T1000 (cell line): Measurements from ENCODE around the gene FAM174B.

ENCODE experiments used
- DNase-seq: peaks from one replicate; lab custom pipeline; 2025; ENCODE audit warnings: mixed read lengths; lab: John Stamatoyannopoulos, UW

The FAM174B gene

DNA sequence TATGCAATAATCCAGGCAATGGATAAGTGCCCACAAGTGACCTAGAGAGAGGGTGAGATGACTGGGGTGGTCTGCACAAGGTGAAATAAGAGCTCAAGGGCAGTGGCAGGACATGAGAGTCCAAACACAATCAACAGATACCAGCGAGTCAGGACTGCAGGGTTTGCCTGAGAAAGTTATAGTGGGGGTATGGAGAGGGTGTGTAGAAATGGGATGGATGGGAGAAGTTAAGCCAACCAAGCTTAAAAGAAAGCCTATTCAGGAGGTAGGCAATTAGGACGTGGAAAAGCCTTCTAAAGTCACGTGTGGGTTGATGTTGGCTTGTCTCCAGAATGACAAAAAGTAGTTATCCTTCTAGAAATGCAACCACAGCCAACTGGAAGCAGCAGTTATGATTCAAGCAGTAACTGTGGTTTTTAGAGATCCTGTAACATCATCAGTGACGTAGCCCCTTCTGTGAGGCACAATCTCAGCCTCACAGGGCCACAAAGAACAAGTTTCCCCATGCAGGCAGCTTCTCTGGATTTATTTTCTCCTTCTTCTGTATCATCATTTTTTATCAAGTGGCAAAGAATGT lies 56.1 kb downstream of the FAM174B start:
- no peak for DNase-seq

GRCh38 chr15:92597548-92597947 lies 58.0 kb downstream of the FAM174B start:
- no peak for DNase-seq

GRCh38 chr15:92596623-92597022 lies 59.0 kb downstream of the FAM174B start:
- no peak for DNase-seq

GRCh38 chr15:92595506-92596381 lies 59.8 kb downstream of the FAM174B start:
- DNase-seq, result no peak

- DNase-seq, result no peak
These were observed 64.3 kb downstream of the FAM174B start for GRCh38 chr15:92591275-92591674.

GRCh38 chr15:92586966-92587365 lies 68.6 kb downstream of the FAM174B start:
- no peak for DNase-seq

DNA sequence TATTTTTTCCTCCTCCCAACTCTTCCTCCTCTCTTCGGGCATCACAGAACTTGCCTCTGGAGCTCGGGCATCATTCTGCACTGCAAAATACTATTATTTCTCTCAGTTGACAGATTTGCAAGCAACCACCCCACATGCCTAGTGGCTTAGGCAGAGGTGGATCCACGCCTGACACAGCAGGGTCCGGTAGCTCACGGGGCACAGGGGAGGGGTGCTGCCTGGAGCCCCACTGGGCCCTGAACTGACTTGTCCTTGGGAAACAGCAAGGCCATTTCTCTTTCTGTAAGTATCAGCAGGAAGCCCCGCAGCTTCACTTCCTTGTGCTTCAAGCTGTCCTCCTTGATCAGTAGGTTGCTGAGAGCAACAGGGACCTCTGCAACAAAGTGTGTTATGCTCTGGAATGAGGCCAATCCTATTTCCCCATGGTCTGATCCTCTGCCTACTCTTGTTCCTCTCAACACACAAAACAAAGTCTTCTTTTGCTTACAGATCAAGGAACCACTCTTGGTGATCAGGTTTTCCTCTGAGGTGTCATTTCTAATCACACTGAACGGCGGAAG lies 69.1 kb downstream of the FAM174B start:
- DNase-seq, result no peak

- DNase-seq, result no peak
These were observed 71.5 kb downstream of the FAM174B start for GRCh38 chr15:92584105-92584504.

DNA sequence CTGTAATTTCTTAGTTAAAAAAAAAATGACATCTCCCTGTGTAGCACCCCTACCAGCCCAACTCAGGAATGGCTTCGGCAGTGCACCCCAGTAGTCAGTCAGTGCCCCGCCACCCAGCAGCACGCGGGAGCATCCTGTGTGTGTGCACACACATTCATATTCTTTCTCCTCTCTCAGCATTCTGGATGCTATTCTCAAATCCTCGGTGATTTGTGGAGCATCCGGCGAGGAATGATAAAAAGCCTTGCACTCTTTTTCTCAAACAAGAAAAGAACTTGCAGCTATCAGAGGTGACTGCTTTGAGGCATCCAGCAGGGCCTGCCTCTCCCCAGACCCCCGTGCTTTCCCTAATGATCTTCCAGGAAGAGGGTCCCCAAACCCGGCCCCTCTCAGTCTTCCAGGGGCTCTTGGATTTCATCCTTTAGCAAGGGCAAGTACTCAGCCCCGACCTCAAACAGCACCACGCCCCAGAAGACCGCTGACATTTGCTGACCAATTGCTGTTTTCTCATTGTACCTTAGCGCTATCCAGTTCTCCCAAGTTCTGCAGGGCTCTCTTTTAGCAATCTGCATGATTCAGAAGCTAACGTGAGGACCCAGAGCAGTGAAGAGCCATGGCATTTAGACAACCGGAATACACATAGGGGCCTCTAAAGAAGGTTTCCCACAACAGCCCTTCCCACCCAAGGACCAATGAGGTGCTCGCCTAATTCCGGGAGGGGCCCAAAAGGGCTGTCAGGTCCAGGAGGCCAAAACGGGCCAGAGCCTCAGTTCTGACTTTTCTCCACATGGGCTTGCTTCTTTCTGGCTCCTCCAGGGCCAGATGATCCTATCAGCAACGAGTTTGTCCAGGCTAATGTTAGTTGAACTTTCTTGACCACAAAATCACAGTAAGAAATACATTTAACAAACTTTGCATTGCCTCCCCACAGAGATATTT lies 72.2 kb downstream of the FAM174B start:
- no peak for DNase-seq

GRCh38 chr15:92582206-92582605 lies 73.4 kb downstream of the FAM174B start:
- DNase-seq, result no peak

- DNase-seq, result no peak
These were observed 74.6 kb downstream of the FAM174B start for GRCh38 chr15:92580933-92581445.

DNA sequence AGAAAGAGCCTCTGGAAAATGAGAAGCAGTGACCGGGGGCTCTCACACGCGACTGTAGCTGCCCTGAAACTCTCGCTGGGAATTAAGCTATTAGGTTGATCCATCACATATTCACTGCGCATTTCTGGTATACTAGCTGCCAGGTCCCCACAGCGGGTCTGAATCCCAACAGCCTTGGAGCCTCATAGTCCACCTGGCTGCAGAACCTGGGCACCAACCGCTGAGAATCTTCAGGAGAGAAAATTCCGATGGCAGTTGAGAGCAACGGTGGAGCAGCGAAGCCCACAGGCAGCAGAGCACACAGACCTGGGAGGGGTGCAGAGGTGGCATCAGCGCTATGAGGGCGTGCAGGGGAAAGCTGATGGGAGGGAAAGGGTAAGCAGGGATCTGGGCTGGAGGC lies 75.1 kb downstream of the FAM174B start:
- DNase-seq, result no peak

DNA sequence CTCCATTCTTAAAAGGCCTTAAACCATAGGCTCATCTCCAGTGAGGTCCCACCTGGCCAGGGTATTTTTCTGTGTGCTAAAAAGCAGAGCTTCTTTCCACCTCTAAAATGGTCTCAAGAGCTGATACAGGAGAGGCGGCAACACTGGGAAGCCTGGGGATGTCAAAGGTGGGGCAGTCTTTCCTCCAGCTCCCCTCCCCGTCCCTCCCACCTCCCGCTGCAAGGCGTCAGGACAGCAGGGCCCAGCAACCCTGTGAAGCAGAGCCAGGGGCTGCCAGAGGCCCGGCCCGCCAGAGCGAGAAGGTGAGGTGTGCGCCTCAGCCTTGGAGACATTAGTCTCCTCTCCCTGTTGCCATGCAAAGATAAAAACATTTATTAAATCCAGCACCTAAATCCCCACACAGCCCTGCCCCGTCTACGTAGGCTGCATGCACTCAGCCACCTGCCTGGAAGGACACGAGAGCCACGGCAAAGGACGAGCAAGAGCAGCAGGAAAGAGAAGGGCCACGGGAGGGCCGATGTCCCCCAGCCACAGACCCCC lies 75.6 kb downstream of the FAM174B start:
- DNase-seq, result no peak

DNA sequence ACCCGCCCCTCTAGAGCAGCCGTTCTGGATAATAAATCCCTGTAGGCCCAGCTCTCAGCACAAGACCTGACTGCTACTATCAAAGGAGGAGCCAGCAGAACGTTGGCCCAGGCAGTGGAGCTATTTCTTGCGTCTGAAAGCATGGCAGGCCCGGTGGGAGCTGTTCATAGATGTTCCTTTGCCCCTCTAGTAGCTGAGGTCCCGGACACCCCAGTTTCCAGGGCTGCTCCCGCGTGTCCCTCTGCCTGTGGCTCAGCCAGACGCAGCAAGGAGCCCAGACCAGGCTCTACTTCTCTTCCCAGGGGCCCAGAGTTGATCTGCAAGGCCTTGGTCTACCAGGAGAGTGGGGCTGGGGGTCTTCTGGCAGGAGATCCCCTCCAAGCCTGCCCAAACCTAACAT lies 76.1 kb downstream of the FAM174B start:
- DNase-seq, result no peak

GRCh38 chr15:92578096-92578835 lies 77.3 kb downstream of the FAM174B start:
- DNase-seq, result no peak

DNA sequence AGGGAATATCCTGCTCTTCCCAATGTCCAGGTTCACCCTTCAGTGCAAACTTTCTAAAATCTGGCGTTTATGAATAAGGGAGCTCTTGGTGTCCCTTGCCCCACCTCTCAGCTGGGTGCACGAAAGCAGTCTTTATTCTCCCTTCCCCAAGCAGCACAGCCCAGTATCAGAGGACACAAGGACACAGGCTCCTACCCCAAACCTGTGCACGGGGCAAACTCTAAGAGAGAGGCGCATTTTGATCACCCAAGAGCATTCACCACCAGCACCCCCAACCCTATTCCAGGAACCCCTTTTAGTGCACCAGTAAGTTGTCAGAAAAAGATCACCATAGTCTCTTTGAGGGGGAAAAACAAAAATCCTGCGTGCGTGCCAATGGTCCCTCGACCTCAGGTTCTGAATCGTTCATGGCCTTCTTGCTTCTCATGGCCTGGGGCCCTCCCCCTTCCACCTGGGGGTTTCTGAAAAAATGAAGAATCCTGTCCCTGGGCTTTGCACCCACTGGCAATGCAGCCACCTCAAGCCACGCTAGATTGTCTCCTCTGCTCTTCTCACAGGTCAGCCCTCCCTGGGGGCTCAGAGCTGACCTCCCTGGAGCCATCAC lies 78.9 kb downstream of the FAM174B start:
- no peak for DNase-seq

GRCh38 chr15:92574566-92574965 lies 81.0 kb downstream of the FAM174B start:
- DNase-seq, result no peak

DNA sequence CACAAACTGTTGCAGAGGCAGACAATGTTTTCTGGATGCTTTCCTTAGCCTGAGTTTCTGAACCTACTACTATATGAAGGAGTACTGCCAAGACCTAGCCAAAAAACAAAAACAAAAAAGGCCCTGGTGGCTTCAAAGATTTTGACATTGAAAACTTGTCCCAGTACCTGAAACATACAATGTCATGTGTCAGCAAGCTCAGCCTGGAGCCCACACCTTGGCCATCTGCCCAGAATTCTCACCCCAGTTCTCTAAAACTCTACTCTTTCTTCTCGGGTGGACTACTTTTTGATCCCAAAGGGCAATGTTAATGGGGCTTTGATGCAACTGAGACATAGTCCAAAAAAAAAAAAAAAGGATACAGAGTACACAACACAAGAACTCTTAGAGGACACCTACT lies 81.4 kb downstream of the FAM174B start:
- no peak for DNase-seq

- no peak for DNase-seq
These were observed 83.8 kb downstream of the FAM174B start for GRCh38 chr15:92571824-92572223.

DNA sequence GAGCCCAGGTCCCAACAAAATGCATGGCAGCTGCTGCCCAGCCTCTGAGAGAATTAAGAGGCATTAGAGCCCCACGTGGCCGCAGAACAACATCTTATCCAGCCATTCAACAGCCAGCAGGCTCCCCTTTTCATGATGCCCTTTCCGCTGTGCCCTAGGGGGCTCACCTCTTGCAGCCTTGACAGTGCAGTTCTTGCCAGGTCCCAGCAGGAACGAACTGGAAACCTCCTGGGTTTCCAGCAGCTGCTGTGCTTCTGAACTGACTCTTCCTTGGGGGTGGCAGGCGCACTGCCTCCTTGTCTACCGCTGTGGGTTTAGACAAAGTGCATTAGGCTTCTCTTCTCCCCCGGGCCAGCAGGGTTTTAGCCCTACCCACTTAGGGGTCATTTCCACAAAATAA lies 85.2 kb downstream of the FAM174B start:
- no peak for DNase-seq

GRCh38 chr15:92569778-92570177 lies 85.8 kb downstream of the FAM174B start:
- DNase-seq, result no peak
